ES-I3 (cell line): Measurements from ENCODE around the gene ADGRD1.

ENCODE experiments used
- H3K36me3 ChIP-seq: 2 replicates; pipeline ENCODE4 v1.6.1; 2013; ENCODE audit warnings: mild to moderate bottlenecking, low read length, control low read depth, moderate library complexity; ENCODE audit not compliant: insufficient read depth
- H3K4me1 ChIP-seq: 2 replicates; pipeline ENCODE4 v1.6.1; 2013; ENCODE audit warnings: mild to moderate bottlenecking, control low read depth, low read length; ENCODE audit not compliant: insufficient read depth
- H3K9ac ChIP-seq: 2 replicates; pipeline ENCODE4 v1.6.1; 2013; ENCODE audit warnings: low read depth, mild to moderate bottlenecking, low read length, moderate library complexity
- H3K9me3 ChIP-seq: 2 replicates; pipeline ENCODE4 v1.6.1; 2013; ENCODE audit warnings: mild to moderate bottlenecking, low read length, moderate library complexity; ENCODE audit not compliant: control insufficient read depth, insufficient read depth

The ADGRD1 gene

DNA sequence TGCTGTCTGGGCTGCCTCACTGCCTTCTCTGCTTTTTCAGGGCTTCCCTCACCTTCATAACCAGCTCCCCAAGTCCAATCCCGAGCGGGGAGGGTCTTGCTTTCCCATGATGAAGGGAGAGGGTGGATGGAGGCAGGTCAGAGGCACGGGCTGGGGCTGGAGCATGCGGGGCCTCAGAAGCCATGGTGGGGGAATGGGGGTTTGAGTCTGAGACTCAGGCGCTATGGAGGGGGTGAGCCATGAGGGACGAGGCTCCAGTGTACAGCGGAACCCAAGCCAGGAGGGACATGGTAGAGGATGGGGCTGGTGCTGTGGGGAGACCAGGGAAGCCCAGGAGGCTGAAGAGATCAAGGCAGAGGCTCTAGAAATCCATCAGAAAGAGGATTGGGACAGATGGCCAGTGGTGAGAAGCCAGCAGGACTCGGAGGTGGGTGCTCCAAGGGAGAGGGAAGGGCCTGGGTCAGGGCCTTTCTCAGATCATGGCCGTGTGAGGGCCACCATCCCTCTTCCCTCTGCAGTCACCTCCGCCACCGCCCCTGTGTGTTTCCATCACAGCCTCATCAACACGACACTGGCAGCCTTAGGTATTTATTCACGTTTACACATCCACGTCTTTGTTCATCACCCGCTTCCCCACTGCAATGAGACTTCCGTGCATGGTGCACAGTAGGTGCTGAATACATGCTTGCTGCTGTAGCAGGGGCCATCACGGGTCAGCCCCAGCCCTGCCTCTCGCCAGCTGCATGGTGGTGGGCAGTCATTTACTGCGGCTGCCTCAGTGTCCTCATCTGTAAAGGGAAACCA lies 144.7 kb downstream of the ADGRD1 start:
- no peaks in the 10 kb centered on the region for H3K36me3 ChIP-seq
- no peaks in the 10 kb centered on the region for H3K9me3 ChIP-seq

DNA sequence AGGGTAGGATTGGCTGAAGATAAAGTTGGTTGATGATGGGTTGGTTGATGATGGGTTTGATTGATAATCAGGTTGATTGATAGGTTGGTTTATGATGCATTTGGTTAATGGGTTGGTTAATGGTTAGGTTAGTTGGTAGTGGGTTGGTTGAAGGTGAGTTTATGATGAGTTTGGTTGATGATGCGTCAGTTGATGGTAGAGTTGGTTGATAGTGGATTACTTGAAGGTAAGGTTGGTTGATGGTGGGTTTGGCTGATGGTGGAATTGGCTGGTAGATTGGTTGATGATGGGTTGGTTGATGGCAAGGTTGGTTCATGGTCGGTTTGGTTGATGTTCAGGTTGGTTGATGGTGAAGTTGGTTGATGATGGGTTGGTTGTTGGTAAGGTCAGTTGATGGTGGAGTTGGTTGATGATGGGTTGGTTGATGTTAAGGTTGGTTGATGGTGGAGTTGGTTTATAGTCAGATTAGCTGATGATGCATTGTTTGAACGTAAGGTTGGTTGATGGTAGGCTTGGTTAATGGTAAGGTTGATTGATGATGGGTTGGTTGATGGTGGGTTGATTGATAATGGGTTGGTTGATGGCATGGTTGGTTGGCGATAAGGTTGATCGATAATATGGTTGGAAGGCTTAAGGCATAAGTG lies 146.4 kb downstream of the ADGRD1 start:
- H3K9ac ChIP-seq: no peak overlapping the region
- H3K36me3 ChIP-seq: no peaks in the 10 kb centered on the region
- no peaks in the 10 kb centered on the region for H3K9me3 ChIP-seq
- H3K4me1 ChIP-seq: no peaks in the 10 kb centered on the region

More for the DNA sequence above, 144.7 kb downstream of the ADGRD1 start:
- Histone ChIP-seq H3K4me1 (no peaks in the 10 kb centered on the region), H3K9ac (no peak overlapping the region)

DNA sequence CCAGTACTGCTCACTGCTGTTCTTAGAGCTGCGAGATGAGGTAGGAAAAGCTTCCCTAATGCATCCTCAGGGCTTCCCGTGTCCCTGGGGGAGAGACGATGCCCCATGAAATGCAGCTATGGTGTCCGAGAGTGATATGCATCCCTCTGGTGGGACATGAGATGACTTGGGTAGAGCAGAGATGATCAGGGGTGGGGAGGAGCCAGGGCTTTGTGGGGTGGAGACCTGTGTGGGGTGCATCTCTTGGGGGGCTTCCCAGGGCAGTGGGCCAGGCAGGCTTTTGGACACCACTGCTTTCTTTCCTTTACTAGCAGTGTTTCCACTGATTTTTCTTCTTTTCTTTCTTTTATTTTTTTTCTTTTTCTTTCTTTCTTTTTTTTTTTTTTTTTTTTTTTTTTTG lies 147.3 kb downstream of the ADGRD1 start:
- Histone ChIP-seq H3K9ac (no peak overlapping the region), H3K9me3 (no peaks in the 10 kb centered on the region), H3K36me3 (no peaks in the 10 kb centered on the region), H3K4me1 (no peaks in the 10 kb centered on the region)

DNA sequence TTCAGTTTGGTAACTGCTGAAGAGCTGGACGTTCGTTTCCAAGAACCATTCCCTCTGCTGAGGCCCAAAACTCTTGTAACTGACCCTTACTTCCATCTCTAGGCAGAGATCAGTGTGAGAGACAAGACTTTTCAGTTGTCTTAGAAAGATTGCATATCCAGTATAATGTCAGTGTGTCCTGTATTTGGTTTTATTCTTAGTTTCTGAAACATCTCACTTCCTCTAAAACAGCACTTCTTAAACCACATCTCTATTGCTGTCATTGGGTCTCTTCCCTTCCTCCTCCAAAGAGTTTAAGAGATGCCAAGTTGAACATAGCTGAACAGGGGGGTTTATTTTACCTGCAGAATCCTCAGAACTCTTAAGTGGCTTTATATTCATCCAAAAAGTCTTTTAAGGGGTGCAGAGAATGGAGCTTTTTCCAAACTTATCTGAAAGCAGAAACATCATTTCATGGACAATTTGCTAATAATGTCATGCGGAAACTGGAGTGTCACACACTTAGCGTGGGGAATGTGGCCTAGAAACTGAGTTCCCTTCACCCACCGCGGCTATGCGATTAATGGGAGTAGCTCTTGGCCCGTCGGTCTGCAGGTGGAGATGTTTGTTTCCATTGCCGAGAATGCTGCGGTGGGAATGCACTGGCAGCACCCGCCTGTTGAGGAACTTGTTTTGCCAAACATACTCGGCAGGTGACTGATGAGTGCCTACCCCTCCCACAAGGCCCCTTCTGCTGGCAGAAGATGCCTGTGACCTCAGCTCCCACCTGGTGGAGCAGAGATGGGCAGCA lies 148.2 kb downstream of the ADGRD1 start:
- Histone ChIP-seq H3K4me1 (no peaks in the 10 kb centered on the region), H3K9me3 (no peaks in the 10 kb centered on the region), H3K9ac (no peak overlapping the region)

DNA sequence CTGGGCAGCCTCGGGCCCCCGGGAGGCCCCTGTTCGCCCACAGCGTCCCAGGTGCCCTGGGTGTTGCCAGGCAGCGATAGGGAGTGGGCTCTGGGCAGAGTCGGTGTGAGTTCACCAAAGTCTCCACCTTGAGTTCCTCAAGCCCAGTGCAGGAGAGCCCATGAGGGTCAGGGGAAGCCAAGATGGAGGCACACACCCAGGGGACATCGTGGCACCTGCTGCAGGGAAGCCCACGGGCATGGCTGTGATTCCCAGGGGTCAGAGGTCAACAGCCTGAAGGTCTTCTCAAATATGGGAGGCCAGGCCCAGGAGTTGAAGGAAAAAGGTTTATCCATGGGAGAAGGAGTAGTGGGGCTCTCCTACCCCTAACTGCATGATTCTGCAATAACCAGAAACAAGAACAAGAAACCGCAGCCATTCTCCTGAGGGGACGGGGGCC lies 148.8 kb downstream of the ADGRD1 start:
- H3K9me3 ChIP-seq: no peaks in the 10 kb centered on the region
- no peaks in the 10 kb centered on the region for H3K4me1 ChIP-seq
- no peak overlapping the region for H3K9ac ChIP-seq
- no peaks in the 10 kb centered on the region for H3K36me3 ChIP-seq

More for the DNA sequence above, 148.2 kb downstream of the ADGRD1 start:
- H3K36me3 ChIP-seq: no peaks in the 10 kb centered on the region

DNA sequence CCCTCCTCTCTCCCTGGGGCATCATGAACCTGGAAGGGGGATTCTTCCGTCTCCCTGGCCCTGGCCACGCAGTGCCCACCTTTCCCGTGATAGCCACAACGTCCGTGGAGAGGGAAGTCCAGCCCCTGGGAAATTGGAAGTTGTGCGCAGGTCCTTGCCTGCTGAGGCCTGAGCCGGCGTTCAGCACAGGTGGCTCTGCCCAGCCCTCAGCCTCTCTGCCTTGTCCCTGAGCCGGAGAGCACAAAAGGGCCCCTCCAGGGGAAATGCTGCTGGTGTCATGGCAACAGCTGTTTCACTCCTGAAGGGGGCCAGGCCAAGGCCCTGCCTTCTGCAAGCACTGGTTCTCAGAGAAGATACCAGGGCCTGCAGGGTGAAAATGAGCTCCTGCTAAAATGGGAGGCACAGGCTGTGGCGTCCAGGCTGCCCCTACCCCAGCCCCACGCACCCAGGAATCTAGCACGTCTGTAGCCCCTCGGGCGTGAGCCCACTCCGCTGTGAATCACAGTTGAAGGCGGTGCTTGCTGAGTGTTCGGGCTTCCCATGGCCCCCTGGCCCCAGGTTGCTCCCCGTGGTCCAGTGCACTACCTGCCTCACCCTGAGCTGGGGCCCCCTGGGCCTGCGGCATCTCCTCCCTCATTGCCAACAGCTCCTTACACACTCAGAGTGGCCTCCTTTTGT lies 149.4 kb downstream of the ADGRD1 start:
- no peak overlapping the region for H3K9ac ChIP-seq
- no peaks in the 10 kb centered on the region for H3K9me3 ChIP-seq
- H3K4me1 ChIP-seq: no peaks in the 10 kb centered on the region
- no peaks in the 10 kb centered on the region for H3K36me3 ChIP-seq

DNA sequence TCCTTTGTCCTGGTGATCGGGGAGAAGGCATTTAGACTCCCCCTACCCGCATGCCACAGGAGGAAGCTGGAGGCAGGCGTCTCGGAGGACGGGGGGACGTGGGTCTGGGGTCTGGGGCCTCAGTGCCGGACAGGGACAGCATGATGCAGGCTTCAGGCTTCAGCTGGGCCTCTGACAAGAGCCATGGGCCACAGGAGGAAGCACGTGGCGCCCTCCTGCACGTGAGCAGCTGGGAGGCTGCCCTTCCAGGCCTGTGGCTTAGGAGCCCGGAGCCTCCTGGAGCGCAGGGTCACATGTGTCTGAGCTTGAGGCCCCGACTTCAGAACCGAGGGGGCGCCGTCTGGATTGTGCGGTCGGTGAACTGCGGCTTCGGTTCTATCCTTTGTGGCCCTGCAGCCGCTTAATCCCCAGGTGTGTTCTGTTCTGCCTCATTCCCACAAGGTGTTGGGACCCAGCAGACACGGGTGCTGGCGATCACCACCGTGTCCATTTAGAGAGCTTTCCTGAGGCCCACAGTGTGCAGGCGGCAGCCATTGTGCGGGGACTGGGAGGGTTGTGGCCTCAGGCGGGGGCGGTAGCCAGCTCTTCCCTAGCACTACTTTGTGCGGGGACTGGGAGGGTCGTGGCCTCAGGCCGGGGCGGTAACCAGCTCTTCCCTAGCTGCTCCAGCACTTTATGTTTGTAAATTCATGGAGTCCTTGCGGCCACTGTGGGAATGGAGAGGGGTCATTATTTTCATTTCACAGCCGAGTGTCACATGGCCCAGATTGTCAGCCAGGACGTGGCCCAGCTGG lies 150.2 kb downstream of the ADGRD1 start:
- Histone ChIP-seq H3K36me3 (no peaks in the 10 kb centered on the region), H3K9me3 (no peaks in the 10 kb centered on the region), H3K9ac (no peak overlapping the region), H3K4me1 (no peaks in the 10 kb centered on the region)

DNA sequence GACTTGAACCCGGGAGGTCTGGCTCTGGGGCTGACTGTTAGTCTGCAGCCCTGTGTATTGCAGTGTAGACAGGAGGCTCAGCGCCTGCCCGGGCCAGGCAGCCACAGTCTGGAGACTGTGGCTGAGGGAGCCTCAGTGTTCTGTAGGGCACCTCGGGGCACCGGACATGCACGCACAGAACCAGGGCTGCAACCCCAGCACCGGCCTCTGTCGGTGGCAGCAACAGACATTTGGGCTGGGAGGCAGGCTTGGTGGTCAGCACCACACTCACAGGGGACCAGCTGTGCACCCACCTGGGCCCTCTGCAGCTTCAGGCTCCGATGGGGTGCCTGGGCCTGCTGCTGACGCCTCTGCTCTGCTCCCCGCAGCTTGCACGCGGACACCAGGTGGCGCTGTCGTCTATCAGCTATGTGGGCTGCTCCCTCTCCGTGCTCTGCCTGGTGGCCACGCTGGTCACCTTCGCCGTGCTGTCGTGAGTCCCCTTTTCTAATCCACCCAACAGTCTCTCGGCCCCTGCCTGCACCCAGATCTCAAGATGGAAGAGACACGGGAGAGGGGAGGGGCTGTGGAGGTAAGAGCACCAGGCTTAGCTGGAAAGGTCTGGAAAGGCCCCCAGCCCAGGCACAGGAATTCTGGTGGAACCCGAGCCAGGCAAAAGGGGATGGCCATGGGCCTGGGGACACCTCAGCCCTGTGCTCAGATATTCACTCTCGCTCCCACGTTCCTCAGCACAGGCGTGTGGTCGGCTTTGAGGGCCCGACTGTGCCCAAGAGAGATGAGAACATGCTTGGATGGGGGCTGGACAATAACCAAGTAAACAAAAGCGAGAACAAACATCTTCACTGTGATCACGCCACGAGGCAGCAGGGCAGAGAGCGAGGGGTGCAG lies 151.0 kb downstream of the ADGRD1 start:
- no peaks in the 10 kb centered on the region for H3K4me1 ChIP-seq
- no peaks in the 10 kb centered on the region for H3K36me3 ChIP-seq
- no peaks in the 10 kb centered on the region for H3K9me3 ChIP-seq
- H3K9ac ChIP-seq: no peak overlapping the region

DNA sequence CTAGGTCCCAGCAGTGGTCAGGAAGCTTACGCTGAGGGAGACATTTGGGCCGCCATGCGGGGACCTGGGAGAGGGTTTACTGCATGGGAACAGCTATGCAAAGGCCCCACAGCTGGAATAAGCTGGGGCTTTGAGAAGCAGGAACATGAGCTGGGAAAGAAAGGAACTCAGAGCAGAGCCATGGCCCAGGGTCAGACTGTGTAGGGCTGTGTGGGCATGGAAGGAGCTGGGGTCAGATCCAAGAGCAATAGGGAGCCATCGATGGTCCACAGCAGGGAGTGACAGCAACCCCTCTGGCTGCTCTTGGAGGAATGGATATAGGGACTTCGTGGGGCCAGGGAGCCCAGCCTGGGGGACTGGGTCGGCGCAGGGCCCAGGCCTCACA lies 151.6 kb downstream of the ADGRD1 start:
- no peaks in the 10 kb centered on the region for H3K9me3 ChIP-seq
- no peaks in the 10 kb centered on the region for H3K4me1 ChIP-seq
- H3K9ac ChIP-seq: no peak overlapping the region

DNA sequence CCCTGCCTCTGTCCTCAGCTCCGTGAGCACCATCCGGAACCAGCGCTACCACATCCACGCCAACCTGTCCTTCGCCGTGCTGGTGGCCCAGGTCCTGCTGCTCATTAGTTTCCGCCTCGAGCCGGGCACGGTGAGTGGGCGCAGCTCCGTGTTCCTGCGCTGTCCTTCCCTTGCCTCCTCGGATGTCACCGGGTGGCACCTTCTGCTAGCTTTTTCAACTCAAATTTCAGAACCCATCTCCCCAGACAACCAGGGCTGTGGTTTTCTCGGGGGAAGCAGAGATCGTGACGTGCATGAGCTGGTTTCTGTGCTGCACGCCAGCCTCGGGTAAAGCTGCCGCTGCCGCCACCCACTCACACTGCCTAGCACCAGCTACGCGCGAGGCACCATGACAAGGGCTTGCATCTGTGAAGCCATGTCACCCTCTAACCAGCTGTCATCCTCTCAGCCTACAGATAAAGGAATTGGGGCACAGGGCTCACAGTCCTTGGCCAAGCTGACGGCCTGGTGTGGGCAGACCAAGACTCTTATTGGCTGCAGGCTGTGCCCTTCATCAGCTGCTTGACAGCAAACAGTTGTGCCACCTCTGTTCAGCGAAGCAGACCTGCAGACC lies 152.1 kb downstream of the ADGRD1 start:
- Histone ChIP-seq H3K36me3 (no peaks in the 10 kb centered on the region), H3K9ac (no peak overlapping the region), H3K9me3 (no peaks in the 10 kb centered on the region), H3K4me1 (no peaks in the 10 kb centered on the region)

More for the DNA sequence above, 151.6 kb downstream of the ADGRD1 start:
- H3K36me3 ChIP-seq: no peaks in the 10 kb centered on the region

DNA sequence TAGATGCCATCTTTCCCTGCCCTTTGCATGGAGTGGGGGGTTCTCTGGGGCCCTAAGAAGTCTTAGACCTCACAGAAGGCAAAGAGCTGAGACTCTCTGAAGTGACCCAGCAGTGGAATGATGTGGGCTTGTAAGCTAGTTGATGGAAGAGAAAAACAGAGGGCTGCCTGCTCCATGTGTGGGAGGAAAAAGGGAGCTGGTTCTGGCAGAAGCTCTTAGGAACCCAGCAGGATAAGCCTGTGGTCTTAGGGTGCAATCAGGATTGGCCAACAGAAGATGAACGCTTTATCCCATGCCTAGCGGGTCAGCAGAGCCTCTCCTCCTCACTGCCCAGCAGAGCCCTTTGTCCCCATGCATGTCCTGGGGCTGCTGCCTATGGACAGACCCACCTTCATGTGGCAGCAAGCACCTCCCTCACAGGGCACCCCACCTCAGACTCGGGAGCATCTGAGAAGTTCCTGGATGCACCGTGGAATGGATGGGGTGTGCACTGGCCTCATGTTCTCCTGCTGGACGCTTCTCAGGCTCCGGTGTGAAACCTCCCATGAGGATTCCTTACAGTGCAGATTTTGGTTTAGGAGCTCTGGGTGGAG lies 152.7 kb downstream of the ADGRD1 start:
- Histone ChIP-seq H3K4me1 (no peaks in the 10 kb centered on the region), H3K36me3 (no peaks in the 10 kb centered on the region), H3K9ac (no peak overlapping the region), H3K9me3 (no peaks in the 10 kb centered on the region)

DNA sequence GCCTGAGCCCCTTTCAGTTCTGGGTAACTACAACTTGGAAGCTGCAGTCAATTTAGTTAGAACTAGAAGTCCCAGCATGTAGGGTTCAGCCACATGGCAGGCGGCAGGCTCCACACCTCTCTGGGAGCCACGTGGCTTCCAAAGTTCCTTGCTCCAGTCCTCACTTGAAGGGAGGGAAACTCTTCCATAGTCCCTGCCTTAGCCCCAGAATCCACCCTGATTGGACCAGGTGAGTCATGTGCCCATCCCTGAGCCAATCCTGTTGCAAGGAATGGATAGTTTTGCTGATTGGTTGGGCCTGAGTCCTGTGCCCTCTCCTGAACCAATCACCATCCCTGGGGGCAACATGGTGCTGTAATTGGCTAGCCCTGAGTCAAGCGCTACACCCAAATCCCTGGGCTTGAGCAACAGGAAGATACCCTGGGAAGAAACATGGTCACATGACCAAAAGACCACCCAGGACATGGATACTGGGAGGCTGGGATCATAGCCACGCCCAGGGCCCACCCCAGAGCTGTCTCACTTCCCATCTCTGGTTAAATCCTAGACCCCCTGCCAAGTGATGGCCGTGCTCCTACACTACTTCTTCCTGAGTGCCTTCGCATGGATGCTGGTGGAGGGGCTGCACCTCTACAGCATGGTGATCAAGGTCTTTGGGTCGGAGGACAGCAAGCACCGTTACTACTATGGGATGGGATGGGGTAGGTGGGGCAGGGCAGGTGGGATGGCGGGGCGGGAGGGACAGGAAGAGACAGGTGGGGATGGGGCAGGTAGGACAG lies 154.7 kb downstream of the ADGRD1 start:
- Histone ChIP-seq H3K4me1 (no peaks in the 10 kb centered on the region), H3K36me3 (no peaks in the 10 kb centered on the region), H3K9me3 (no peaks in the 10 kb centered on the region), H3K9ac (no peak overlapping the region)
